ENCODE data around the gene NRP2. TPM values are rescaled to one million over a fixed set of nuclear protein-coding genes. Genes with fewer than 3 reads are reported as not detected.

The NRP2 gene
- total and polyA plus RNA-seq, 2 of the 13 experiments (the other 11 are each of a cell fraction or from before 2014, with no cell fraction given): 0.65 to 1.4 TPM

DNA sequence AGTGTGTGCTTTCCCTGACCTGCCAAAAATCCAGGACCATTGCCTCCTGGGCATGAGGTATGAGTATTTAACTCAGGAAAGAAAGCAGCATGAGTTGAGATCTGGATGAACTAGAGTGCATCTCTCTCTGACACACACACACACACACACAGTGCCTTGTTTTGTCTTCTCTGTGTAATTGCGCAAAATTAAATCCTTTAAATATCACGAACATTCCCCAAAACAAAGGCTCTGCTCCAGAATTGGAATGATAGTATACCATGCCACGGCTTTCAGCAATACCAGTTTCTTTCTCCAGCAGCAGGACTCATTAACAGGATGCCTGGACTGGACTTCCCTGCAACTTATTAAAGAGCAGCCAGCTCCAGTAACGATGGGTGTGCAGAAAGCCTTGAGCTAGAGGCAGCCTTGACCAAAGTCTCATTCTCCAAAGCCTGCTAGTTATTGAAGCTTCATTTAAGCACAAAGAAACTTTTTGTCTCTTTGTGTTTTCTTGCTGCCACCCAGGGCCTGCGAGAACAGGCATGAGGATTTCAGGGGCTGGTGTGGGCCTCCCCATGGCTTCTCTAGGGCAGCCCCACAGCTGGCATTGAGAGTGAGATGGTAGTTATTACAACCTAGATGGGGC lies 101.7 kb downstream of the NRP2 start:
- Histone ChIP-seq H3K27ac (ENCODE audit: extremely low read length, insufficient read depth, low read length) (peak overlapping the region; percentile 26), H4K20me1 (ENCODE audit: insufficient read depth, low read length) (no peaks in the 10 kb centered on the region), H3K79me2 (ENCODE audit: insufficient read depth, low read length) (no peaks in the 10 kb centered on the region), H3K27me3 (ENCODE audit: control insufficient read depth in 1 of 2, insufficient read depth in 2 of 2, low read length in 2 of 2) (0 out of 5 replicates have a peak, but pooled peaks cover 0 to 4% of the 10 kb centered on the region in 2 experiments), H3K9ac (ENCODE audit: insufficient read depth, low read depth, low read length) (no peak overlapping the region), H3K4me1 (ENCODE audit: insufficient read depth, low read length) (peaks cover 46% of the 10 kb centered on the region), H3K9me3 (ENCODE audit: low read length) (no peaks in the 10 kb centered on the region), H2AFZ (ENCODE audit: low read length) (no peak overlapping the region), H3K36me3 (replicated peaks in 1 of 2; ENCODE audit: control insufficient read depth in 1 of 2, insufficient read depth in 2 of 2, low read length in 2 of 2) (no peaks in the 10 kb centered on the region), H3K4me2 (ENCODE audit: low read depth, low read length) (peak overlapping the region; percentile 8), H3K4me3 (replicated peaks in 1 of 3; ENCODE audit: insufficient read depth in 1 of 3, low read depth in 2 of 3, low read length in 3 of 3) (no peak overlapping the region)
- in situ Hi-C loops (cut with HindIII; ENCODE audit: extremely low pct_ligation_motif_present, low pct_unique_long_range_greater_than_20kb): no loop called here
- ChIA-PET CTCF (ENCODE audit: low intra/inter-chr PET ratio, low total read pairs) (no interaction called here), POLR2A (no interaction called here)
- peak; percentile 91 for FAIRE-seq
- intact Hi-C loops (cut with micrococcal nuclease; ENCODE audit: unreplicated experiment): no loop called here
- BruUV-seq (replicated peaks): no TSS peak
- 23% methylated on average over 5 of the region's 5 CpGs for WGBS (ENCODE audit: low lambda C conversion rate)
- DNase-seq (ENCODE audit: low spot score): peak; percentile 60
- peak; percentile 88 for ATAC-seq
- TF ChIP-seq CBX5 (CRISPR knock-in tag; IDR thresholded peaks at IDR 0.05; ENCODE audit: borderline replicate concordance) (no peak), ZFX (CRISPR knock-in tag; IDR thresholded peaks at IDR 0.05; ENCODE audit: low read depth) (peak; percentile 56; the same call in 1 of the 2 replicates), EEA1 (CRISPR knock-in tag; IDR thresholded peaks at IDR 0.05; ENCODE audit: borderline replicate concordance) (no peak), KDM6A (CRISPR knock-in tag; IDR thresholded peaks at IDR 0.05; ENCODE audit: low read depth) (0 out of 2 replicates have a peak, but pooled peaks have one; percentile 22), PITX1 (CRISPR knock-in tag; IDR thresholded peaks at IDR 0.05) (peak; percentile 31; the same call in 1 of the 2 replicates), ZNF367 (CRISPR knock-in tag; IDR thresholded peaks at IDR 0.05; ENCODE audit: borderline replicate concordance) (no peak), TSC22D2 (CRISPR knock-in tag; IDR thresholded peaks at IDR 0.05; ENCODE audit: borderline replicate concordance) (no peak), TBP (CRISPR knock-in tag; IDR thresholded peaks at IDR 0.05) (no peak), HNF4G (IDR thresholded peaks at IDR 0.05; ENCODE audit: borderline replicate concordance, low read depth, low read length) (no peak), HNF4G (CRISPR knock-in tag; IDR thresholded peaks at IDR 0.05; ENCODE audit: borderline replicate concordance, low read depth) (peak; percentile 30; the same call in 1 of the 2 replicates), HNRNPK (IDR thresholded peaks at IDR 0.05; ENCODE audit: low read depth, low read length, poor library complexity, severe bottlenecking) (no peak), BORCS8-MEF2B (CRISPR knock-in tag; IDR thresholded peaks at IDR 0.05) (peak; percentile 15; the same call in 1 of the 2 replicates), REPIN1 (CRISPR knock-in tag; IDR thresholded peaks at IDR 0.05; ENCODE audit: borderline replicate concordance, low read depth) (peak; percentile 59; the same call in 1 of the 2 replicates), ZNF776 (CRISPR knock-in tag; IDR thresholded peaks at IDR 0.05) (no peak), REL (CRISPR knock-in tag; conservative IDR thresholded peaks at IDR 0.05) (no peak), SIN3B (IDR thresholded peaks at IDR 0.05; ENCODE audit: low read length) (no peak), SMARCC2 (IDR thresholded peaks at IDR 0.05) (no peak), TBX2 (CRISPR knock-in tag; IDR thresholded peaks at IDR 0.05; ENCODE audit: borderline replicate concordance) (peak; percentile 64; the same call in 1 of the 2 replicates)
- TF ChIP-seq, protein P1, sequence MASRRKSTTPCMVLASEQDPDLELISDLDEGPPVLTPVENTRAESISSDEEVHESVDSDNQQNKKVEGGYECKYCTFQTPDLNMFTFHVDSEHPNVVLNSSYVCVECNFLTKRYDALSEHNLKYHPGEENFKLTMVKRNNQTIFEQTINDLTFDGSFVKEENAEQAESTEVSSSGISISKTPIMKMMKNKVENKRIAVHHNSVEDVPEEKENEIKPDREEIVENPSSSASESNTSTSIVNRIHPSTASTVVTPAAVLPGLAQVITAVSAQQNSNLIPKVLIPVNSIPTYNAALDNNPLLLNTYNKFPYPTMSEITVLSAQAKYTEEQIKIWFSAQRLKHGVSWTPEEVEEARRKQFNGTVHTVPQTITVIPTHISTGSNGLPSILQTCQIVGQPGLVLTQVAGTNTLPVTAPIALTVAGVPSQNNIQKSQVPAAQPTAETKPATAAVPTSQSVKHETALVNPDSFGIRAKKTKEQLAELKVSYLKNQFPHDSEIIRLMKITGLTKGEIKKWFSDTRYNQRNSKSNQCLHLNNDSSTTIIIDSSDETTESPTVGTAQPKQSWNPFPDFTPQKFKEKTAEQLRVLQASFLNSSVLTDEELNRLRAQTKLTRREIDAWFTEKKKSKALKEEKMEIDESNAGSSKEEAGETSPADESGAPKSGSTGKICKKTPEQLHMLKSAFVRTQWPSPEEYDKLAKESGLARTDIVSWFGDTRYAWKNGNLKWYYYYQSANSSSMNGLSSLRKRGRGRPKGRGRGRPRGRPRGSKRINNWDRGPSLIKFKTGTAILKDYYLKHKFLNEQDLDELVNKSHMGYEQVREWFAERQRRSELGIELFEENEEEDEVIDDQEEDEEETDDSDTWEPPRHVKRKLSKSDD (CRISPR knock-in tag; IDR thresholded peaks at IDR 0.05; ENCODE audit: low read depth): no peak
- TF ChIP-seq, protein P2, sequence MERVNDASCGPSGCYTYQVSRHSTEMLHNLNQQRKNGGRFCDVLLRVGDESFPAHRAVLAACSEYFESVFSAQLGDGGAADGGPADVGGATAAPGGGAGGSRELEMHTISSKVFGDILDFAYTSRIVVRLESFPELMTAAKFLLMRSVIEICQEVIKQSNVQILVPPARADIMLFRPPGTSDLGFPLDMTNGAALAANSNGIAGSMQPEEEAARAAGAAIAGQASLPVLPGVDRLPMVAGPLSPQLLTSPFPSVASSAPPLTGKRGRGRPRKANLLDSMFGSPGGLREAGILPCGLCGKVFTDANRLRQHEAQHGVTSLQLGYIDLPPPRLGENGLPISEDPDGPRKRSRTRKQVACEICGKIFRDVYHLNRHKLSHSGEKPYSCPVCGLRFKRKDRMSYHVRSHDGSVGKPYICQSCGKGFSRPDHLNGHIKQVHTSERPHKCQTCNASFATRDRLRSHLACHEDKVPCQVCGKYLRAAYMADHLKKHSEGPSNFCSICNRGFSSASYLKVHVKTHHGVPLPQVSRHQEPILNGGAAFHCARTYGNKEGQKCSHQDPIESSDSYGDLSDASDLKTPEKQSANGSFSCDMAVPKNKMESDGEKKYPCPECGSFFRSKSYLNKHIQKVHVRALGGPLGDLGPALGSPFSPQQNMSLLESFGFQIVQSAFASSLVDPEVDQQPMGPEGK (CRISPR knock-in tag; IDR thresholded peaks at IDR 0.05): peak; percentile 53; the same call in 1 of the 2 replicates
- TF ChIP-seq, protein P3, sequence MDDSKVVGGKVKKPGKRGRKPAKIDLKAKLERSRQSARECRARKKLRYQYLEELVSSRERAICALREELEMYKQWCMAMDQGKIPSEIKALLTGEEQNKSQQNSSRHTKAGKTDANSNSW (CRISPR knock-in tag; IDR thresholded peaks at IDR 0.05; ENCODE audit: borderline replicate concordance): no peak
